HL-60 (cell line): ENCODE data around the gene DNAH1.

ENCODE experiments used
- POLR2AphosphoS5 ChIP-seq: IDR thresholded peaks from 2 replicates; pipeline ENCODE4 v1.6.1; 2012; ENCODE audit warnings: low read depth
- TF ChIP-seq, protein P1 (sequence below): IDR thresholded peaks from one replicate; pipeline ENCODE4 v1.5.1; 2011; ENCODE audit warnings: low read length, control low read depth, inconsistent platforms; ENCODE audit not compliant: insufficient read depth

- TF ChIP-seq, protein P1, sequence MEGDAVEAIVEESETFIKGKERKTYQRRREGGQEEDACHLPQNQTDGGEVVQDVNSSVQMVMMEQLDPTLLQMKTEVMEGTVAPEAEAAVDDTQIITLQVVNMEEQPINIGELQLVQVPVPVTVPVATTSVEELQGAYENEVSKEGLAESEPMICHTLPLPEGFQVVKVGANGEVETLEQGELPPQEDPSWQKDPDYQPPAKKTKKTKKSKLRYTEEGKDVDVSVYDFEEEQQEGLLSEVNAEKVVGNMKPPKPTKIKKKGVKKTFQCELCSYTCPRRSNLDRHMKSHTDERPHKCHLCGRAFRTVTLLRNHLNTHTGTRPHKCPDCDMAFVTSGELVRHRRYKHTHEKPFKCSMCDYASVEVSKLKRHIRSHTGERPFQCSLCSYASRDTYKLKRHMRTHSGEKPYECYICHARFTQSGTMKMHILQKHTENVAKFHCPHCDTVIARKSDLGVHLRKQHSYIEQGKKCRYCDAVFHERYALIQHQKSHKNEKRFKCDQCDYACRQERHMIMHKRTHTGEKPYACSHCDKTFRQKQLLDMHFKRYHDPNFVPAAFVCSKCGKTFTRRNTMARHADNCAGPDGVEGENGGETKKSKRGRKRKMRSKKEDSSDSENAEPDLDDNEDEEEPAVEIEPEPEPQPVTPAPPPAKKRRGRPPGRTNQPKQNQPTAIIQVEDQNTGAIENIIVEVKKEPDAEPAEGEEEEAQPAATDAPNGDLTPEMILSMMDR, result no peak
- TF ChIP-seq POLR2AphosphoS5, result no peak
Measured at GRCh38 chr3:52443268-52443610, 127.1 kb downstream of the DNAH1 start.
